Astrocyte (in vitro differentiated cells and primary cell): ENCODE measurements around the gene PPP1R36. TPM values are rescaled to one million over a fixed set of nuclear protein-coding genes. Genes with fewer than 3 reads are reported as not detected.

Source experiments
- DNase-seq: peaks from one replicate; pipeline ENCODE4 v3.0.0-alpha.2; 2010; ENCODE audit warnings: low read depth
- FAIRE-seq: peaks from 2 replicates; lab custom pipeline; 2011; peaks lifted over from hg19 to GRCh38; lab: Jason Lieb, UNC
- H2AFZ ChIP-seq: 2 replicates; pipeline ENCODE4 v1.6.0; 2012; ENCODE audit warnings: low read depth, low read length, inconsistent platforms
- H3K27ac ChIP-seq: 2 replicates; pipeline ENCODE4 v1.5.1; 2011; ENCODE audit warnings: low read depth, low read length, inconsistent platforms
- H3K27me3 ChIP-seq: 2 replicates; pipeline ENCODE4 v1.6.0; 2011; ENCODE audit warnings: low read length, inconsistent platforms; ENCODE audit not compliant: insufficient read depth
- H3K36me3 ChIP-seq: 2 replicates; pipeline ENCODE4 v1.5.1; 2011; ENCODE audit warnings: low read length, inconsistent platforms; ENCODE audit not compliant: insufficient read depth
- H3K4me1 ChIP-seq: 2 replicates; pipeline ENCODE4 v1.5.1; 2011; ENCODE audit warnings: low read length, inconsistent platforms; ENCODE audit not compliant: insufficient read depth
- H3K4me2 ChIP-seq: 2 replicates; pipeline ENCODE4 v1.6.0; 2012; ENCODE audit warnings: low read length, inconsistent platforms
- H3K4me3 ChIP-seq: 2 replicates; pipeline ENCODE4 v1.5.1; 2011; ENCODE audit warnings: low read depth, mild to moderate bottlenecking, low read length, inconsistent platforms; ENCODE audit not compliant: insufficient read depth
- H3K79me2 ChIP-seq: 2 replicates; pipeline ENCODE4 v1.6.0; 2012; ENCODE audit warnings: mild to moderate bottlenecking, low read length, inconsistent platforms; ENCODE audit not compliant: insufficient read depth
- H3K9ac ChIP-seq: 2 replicates; pipeline ENCODE4 v1.6.0; 2012; ENCODE audit warnings: mild to moderate bottlenecking, low read length, inconsistent platforms
- H3K9me3 ChIP-seq: 2 replicates; pipeline ENCODE4 v1.5.1; 2012; ENCODE audit warnings: low read depth, mild to moderate bottlenecking, low read length, inconsistent platforms; ENCODE audit not compliant: insufficient read depth
- H4K20me1 ChIP-seq: 2 replicates; pipeline ENCODE4 v1.6.0; 2012; ENCODE audit warnings: low read length, inconsistent platforms; ENCODE audit not compliant: insufficient read depth
- H3K27ac Mint-ChIP-seq: one replicate; pipeline ENCODE4 v1.8.0; 2021; ENCODE audit warnings: mild to moderate bottlenecking, mixed read lengths; ENCODE audit not compliant: unreplicated experiment
- H3K27me3 Mint-ChIP-seq: one replicate; pipeline ENCODE4 v1.8.0; 2021; ENCODE audit warnings: low read depth, mixed read lengths; ENCODE audit not compliant: unreplicated experiment
- H3K36me3 Mint-ChIP-seq: one replicate; pipeline ENCODE4 v1.8.0; 2021; ENCODE audit warnings: low read depth, mixed read lengths; ENCODE audit not compliant: unreplicated experiment
- H3K4me1 Mint-ChIP-seq: one replicate; pipeline ENCODE4 v1.8.0; 2021; ENCODE audit warnings: low read depth, mixed read lengths; ENCODE audit not compliant: unreplicated experiment
- H3K4me3 Mint-ChIP-seq: one replicate; pipeline ENCODE4 v1.8.0; 2021; ENCODE audit warnings: mild to moderate bottlenecking, moderate library complexity, mixed read lengths; ENCODE audit not compliant: unreplicated experiment
- H3K9me3 Mint-ChIP-seq: one replicate; pipeline ENCODE4 v1.8.0; 2021; ENCODE audit warnings: mild to moderate bottlenecking, mixed read lengths; ENCODE audit not compliant: unreplicated experiment
- CTCF ChIP-seq: IDR thresholded peaks from 2 replicates; pipeline ENCODE4 v1.5.1; 2011; ENCODE audit warnings: low read depth, mild to moderate bottlenecking, inconsistent platforms, low read length, moderate library complexity; ENCODE audit not compliant: insufficient read depth
- EZH2 ChIP-seq: IDR thresholded peaks from 2 replicates; pipeline ENCODE4 v1.6.1; 2012; ENCODE audit warnings: mild to moderate bottlenecking, low read length, inconsistent platforms; ENCODE audit not compliant: insufficient read depth
- total RNA-seq: library from RNA; stranded (reverse); gene quantifications from 2 replicates; pipeline ENCODE4 v1.2.1, GENCODE V29; 2021

The PPP1R36 gene
- total RNA-seq, 1 donor from 2014 or later: 0.91 TPM

GRCh38 chr14:64581817-64582216 is 32.1 kb downstream of the PPP1R36 start:
- H3K79me2 ChIP-seq: no peaks in the 10 kb centered on the region
- no peaks in the 10 kb centered on the region for H3K9me3 ChIP-seq
- no peak overlapping the region for H3K4me3 ChIP-seq
- peaks cover 24% of the 10 kb centered on the region for H3K4me1 Mint-ChIP-seq
- no peaks in the 10 kb centered on the region for H4K20me1 ChIP-seq
- no peak overlapping the region for H3K4me2 ChIP-seq
- no peaks in the 10 kb centered on the region for H3K9me3 Mint-ChIP-seq
- no peaks in the 10 kb centered on the region for H3K36me3 ChIP-seq
- no peaks in the 10 kb centered on the region for H3K27me3 ChIP-seq
- no peaks in the 10 kb centered on the region for H3K27me3 Mint-ChIP-seq
- no peak overlapping the region for H3K9ac ChIP-seq
- no peaks in the 10 kb centered on the region for H3K36me3 Mint-ChIP-seq
- H3K4me1 ChIP-seq: no peaks in the 10 kb centered on the region
- no peak overlapping the region for H3K27ac ChIP-seq
- no peak overlapping the region for H2AFZ ChIP-seq
- DNase-seq (no peak), FAIRE-seq (no peak)
- no peak for TF ChIP-seq EZH2
- no peak for TF ChIP-seq CTCF
- H3K27ac Mint-ChIP-seq: no peak overlapping the region
- H3K4me3 Mint-ChIP-seq: no peak overlapping the region

GRCh38 chr14:64584190-64584589 is 34.4 kb downstream of the PPP1R36 start:
- H3K27me3 ChIP-seq: no peaks in the 10 kb centered on the region
- H3K27ac Mint-ChIP-seq: no peak overlapping the region
- H3K9me3 ChIP-seq: no peaks in the 10 kb centered on the region
- H3K4me2 ChIP-seq: no peak overlapping the region
- no peak overlapping the region for H2AFZ ChIP-seq
- no peaks in the 10 kb centered on the region for H3K36me3 Mint-ChIP-seq
- TF ChIP-seq CTCF (no peak), EZH2 (no peak)
- no peaks in the 10 kb centered on the region for H3K36me3 ChIP-seq
- no peak for DNase-seq
- no peak overlapping the region for H3K27ac ChIP-seq
- H3K4me1 Mint-ChIP-seq: peaks cover 18% of the 10 kb centered on the region
- H3K9me3 Mint-ChIP-seq: no peaks in the 10 kb centered on the region
- H3K4me3 ChIP-seq: no peak overlapping the region
- H3K4me3 Mint-ChIP-seq: no peak overlapping the region
- H3K9ac ChIP-seq: no peak overlapping the region
- H3K79me2 ChIP-seq: no peaks in the 10 kb centered on the region
- no peak for FAIRE-seq
- no peaks in the 10 kb centered on the region for H4K20me1 ChIP-seq
- H3K27me3 Mint-ChIP-seq: no peaks in the 10 kb centered on the region
- no peaks in the 10 kb centered on the region for H3K4me1 ChIP-seq

GRCh38 chr14:64591809-64592208 is 42.0 kb downstream of the PPP1R36 start:
- no peak overlapping the region for H3K27ac ChIP-seq
- H3K27me3 ChIP-seq: no peaks in the 10 kb centered on the region
- H3K4me2 ChIP-seq: no peak overlapping the region
- no peak overlapping the region for H3K9ac ChIP-seq
- TF ChIP-seq CTCF (no peak), EZH2 (no peak)
- Mint-ChIP-seq H3K27me3 (no peaks in the 10 kb centered on the region), H3K4me1 (peaks cover 2% of the 10 kb centered on the region), H3K27ac (no peak overlapping the region), H3K9me3 (peaks cover 3% of the 10 kb centered on the region), H3K4me3 (no peak overlapping the region), H3K36me3 (no peaks in the 10 kb centered on the region)
- no peaks in the 10 kb centered on the region for H3K36me3 ChIP-seq
- FAIRE-seq (no peak), DNase-seq (no peak)
- no peaks in the 10 kb centered on the region for H3K79me2 ChIP-seq
- H2AFZ ChIP-seq: no peak overlapping the region
- H4K20me1 ChIP-seq: no peaks in the 10 kb centered on the region
- no peaks in the 10 kb centered on the region for H3K9me3 ChIP-seq
- no peak overlapping the region for H3K4me3 ChIP-seq
- no peaks in the 10 kb centered on the region for H3K4me1 ChIP-seq
